AG04450 (cell line): ENCODE results near the gene CPZ. TPM values are rescaled to one million over a fixed set of nuclear protein-coding genes. Genes with fewer than 3 reads are reported as not detected.

Experiments used
- CTCF ChIA-PET: fragments of 300-600, 350-600 bp; formaldehyde crosslinking; extraction: SDS; loops from one replicate; lab custom pipeline; 2022; ENCODE audit warnings: antibody characterized with exemption, inconsistent platforms; lab: Charles Lee
- POLR2A ChIA-PET: fragments of 350-600 bp; formaldehyde crosslinking; extraction: SDS; loops from one replicate; lab custom pipeline; 2021; ENCODE audit warnings: antibody characterized with exemption, inconsistent platforms; lab: Yijun Ruan, JAX
- DNase-seq: peaks from one replicate; pipeline ENCODE4 v3.0.0-alpha.2; 2011; ENCODE audit warnings: low read depth, low spot score
- H3K27ac ChIP-seq: one replicate; pipeline ENCODE4 v1.5.1; 2012; ENCODE audit warnings: low read depth, low read length, control low read depth
- H3K27me3 ChIP-seq: one replicate; pipeline ENCODE4 v1.6.0; 2012; ENCODE audit warnings: low read length; ENCODE audit not compliant: control insufficient read depth, insufficient read depth
- H3K4me3 ChIP-seq: 2 replicates; pipeline ENCODE4 v1.5.1; 2011; ENCODE audit warnings: mild to moderate bottlenecking, low read depth, low read length, control low read depth
- H3K9me3 ChIP-seq: 2 replicates; pipeline ENCODE4 v1.5.1; 2012; ENCODE audit warnings: low read length; ENCODE audit not compliant: control insufficient read depth, insufficient read depth
- polyA plus RNA-seq: library from polyadenylated mRNA; depleted of rRNA; stranded (reverse); fragments of >200 nt; gene quantifications from 2 replicates; pipeline ENCODE4 v1.2.3, GENCODE V29; 2011
- TF ChIP-seq, protein P1 (sequence below): IDR thresholded peaks from 2 replicates; pipeline ENCODE4 v1.5.1; 2011; ENCODE audit warnings: low read depth, low read length, control low read depth, inconsistent platforms

Gene CPZ
- polyA plus RNA-seq, 1 experiment, result 6.4 TPM

DNA sequence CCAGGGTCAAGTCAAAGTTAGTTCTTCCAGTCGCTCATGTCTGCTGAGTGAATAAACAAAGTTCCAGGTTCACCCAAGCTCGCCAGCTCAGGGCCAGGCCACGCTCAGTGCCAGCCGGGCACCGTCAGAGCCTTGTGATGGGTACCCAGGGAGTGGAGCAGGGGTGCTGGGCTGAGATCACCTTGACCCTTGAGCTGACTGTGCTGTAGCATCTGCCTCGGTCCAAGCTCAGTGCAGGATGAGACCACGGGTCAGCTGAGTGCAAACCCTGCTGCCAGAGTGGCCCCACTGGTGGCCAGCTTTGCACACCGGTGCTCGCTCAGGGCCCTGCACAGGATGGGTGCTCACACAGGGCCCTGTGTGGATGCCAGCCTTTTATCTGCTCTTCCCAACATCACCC lies 4.3 kb downstream of the CPZ start:
- no peaks in the 10 kb centered on the region; the same call in 1 of the 2 replicates for H3K9me3 ChIP-seq
- TF ChIP-seq, protein P1, sequence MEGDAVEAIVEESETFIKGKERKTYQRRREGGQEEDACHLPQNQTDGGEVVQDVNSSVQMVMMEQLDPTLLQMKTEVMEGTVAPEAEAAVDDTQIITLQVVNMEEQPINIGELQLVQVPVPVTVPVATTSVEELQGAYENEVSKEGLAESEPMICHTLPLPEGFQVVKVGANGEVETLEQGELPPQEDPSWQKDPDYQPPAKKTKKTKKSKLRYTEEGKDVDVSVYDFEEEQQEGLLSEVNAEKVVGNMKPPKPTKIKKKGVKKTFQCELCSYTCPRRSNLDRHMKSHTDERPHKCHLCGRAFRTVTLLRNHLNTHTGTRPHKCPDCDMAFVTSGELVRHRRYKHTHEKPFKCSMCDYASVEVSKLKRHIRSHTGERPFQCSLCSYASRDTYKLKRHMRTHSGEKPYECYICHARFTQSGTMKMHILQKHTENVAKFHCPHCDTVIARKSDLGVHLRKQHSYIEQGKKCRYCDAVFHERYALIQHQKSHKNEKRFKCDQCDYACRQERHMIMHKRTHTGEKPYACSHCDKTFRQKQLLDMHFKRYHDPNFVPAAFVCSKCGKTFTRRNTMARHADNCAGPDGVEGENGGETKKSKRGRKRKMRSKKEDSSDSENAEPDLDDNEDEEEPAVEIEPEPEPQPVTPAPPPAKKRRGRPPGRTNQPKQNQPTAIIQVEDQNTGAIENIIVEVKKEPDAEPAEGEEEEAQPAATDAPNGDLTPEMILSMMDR, result no peak
- no peak overlapping the region for H3K27ac ChIP-seq
- POLR2A ChIA-PET, result no interaction called here
- no peak for DNase-seq
- CTCF ChIA-PET, result interaction anchor here (0.8 kb wide), 1 partner anchor 125 kb away, joined by 3 read pairs; no protein-coding TSS in a partner anchor
- H3K27me3 ChIP-seq, result peaks cover 32% of the 10 kb centered on the region
- no peak overlapping the region for H3K4me3 ChIP-seq

DNA sequence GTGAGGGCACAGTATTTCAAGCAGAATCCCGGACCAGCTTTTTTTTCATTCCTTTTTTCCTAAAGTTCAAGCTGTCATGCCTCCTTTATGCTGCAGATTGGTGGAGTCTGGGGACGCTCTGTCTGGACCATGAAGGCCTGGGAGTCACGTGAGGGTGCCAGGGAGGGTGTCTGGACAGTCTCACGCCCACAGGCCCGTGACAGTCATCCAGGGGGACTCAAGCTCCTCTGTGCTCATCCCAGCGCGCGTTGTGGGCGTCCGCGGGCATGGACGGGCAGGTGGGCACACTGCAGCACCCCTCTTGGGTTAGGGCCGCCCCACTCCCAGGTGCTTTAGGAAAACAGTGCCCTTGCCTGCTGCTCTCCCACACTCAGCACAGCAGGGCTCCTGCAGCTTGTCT lies 4.8 kb downstream of the CPZ start:
- POLR2A ChIA-PET, result no interaction called here
- CTCF ChIA-PET, result interaction anchor here (0.8 kb wide), 1 partner anchor 125 kb away, joined by 3 read pairs; no protein-coding TSS in a partner anchor
- no peak overlapping the region for H3K27ac ChIP-seq
- no peak overlapping the region for H3K4me3 ChIP-seq
- peaks cover 28% of the 10 kb centered on the region for H3K27me3 ChIP-seq
- TF ChIP-seq, protein P1, result no peak
- no peaks in the 10 kb centered on the region; the same call in 1 of the 2 replicates for H3K9me3 ChIP-seq
- DNase-seq, result no peak

DNA sequence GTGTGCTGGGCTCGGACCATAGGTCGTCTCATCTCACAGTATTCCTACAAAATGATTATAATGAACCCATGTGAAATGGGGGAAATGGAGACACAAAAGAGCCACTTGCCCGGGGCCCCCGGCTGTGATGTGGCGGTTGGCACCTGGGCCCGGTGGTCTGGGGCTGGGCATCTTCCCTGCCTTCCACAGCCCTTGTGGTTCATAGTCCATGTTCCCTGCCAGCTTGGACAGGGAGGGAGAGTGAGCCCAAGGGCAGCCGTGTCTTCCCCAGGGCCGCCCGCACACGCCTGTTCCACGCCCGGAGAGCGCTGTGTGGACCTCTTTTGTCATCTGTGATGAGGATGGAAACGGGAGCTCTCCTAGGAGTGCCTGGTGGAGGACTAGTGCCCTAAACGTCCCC lies 5.2 kb downstream of the CPZ start:
- DNase-seq, result no peak
- TF ChIP-seq, protein P1, result no peak
- CTCF ChIA-PET, result interaction anchor here (2.0 kb wide), 1 partner anchor 9 kb away, joined by 10 read pairs; no protein-coding TSS in a partner anchor

DNA sequence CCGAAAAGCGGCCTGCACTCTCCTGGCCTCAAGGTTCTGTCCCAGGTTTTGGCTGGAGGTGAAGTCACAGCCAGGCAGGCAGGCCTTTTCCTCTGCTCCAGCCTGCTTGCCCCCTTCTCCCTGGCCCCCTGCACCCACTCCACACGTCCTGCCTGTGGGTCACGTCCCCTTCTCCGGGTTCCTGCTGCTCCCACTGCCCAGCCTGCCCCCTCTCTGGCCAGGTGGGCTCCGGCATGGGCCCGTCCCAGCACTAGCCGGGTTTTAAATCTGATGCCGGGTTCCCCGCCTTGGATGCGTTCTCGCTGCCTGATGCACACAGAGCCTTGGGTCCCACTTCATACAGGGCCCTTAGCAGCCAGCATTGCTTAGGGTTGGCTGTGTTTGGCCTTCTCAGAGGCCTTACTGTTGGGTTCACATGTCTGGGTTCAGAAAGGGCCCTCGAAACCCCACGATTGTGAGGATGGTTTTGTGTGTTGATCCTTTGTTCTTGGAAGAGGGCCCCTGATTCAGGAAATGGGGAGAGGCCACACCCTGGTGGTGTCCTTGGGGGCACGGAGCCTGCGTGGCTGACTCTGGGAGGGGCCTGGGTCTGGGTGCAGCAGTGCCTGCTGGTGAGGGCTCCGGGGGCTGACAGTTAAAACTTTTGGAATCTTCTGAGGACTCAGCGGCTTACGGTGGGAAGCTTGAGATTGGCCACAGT lies 6.0 kb downstream of the CPZ start:
- CTCF ChIA-PET, result interaction anchor here (2.0 kb wide), 1 partner anchor 9 kb away, joined by 10 read pairs; no protein-coding TSS in a partner anchor
- POLR2A ChIA-PET, result interaction anchor here (1.4 kb wide), 1 partner anchor 126 kb away, joined by 3 read pairs; no protein-coding TSS in a partner anchor
- Histone ChIP-seq H3K27ac (no peak overlapping the region), H3K4me3 (no peak overlapping the region), H3K27me3 (peaks cover 17% of the 10 kb centered on the region), H3K9me3 (no peaks in the 10 kb centered on the region; the same call in 1 of the 2 replicates)
- TF ChIP-seq, protein P1, result no peak
- DNase-seq, result no peak

More for the DNA sequence above, 5.2 kb downstream of the CPZ start:
- no peak overlapping the region for H3K4me3 ChIP-seq
- no peaks in the 10 kb centered on the region; the same call in 1 of the 2 replicates for H3K9me3 ChIP-seq
- no peak overlapping the region for H3K27ac ChIP-seq
- POLR2A ChIA-PET, result no interaction called here
- peaks cover 24% of the 10 kb centered on the region for H3K27me3 ChIP-seq

DNA sequence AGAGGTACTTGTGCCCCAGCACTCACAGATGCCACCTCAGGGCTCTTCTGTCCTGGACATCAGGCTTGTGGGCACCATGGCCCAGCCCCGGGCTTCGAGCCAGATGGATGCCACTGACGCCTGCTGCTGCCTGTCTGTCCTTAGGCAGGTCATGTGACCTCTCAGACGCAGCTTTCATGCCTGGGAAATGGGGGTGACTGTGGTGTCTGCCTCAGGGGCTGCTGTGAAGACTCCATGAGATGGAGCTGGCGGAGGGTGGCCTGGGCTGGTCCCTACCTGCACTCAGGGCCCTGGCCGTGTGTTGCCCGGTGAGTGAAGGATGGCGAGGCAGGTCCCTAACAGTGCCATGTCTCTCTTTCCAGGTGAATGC lies 6.5 kb downstream of the CPZ start:
- TF ChIP-seq, protein P1, result no peak
- no peak overlapping the region for H3K27ac ChIP-seq
- H3K9me3 ChIP-seq, result no peaks in the 10 kb centered on the region; the same call in 1 of the 2 replicates
- ChIA-PET CTCF (interaction anchor here (2.0 kb wide), 1 partner anchor 8 kb away, joined by 10 read pairs; no protein-coding TSS in a partner anchor), POLR2A (interaction anchor here (1.4 kb wide), 1 partner anchor 126 kb away, joined by 3 read pairs; no protein-coding TSS in a partner anchor)
- H3K4me3 ChIP-seq, result no peak overlapping the region
- DNase-seq, result no peak
- H3K27me3 ChIP-seq, result peaks cover 12% of the 10 kb centered on the region
